SK-N-SH (cell line): ENCODE data around the gene KIAA0319L. TPM values are rescaled to one million over a fixed set of nuclear protein-coding genes. Genes with fewer than 3 reads are reported as not detected.

Experiments
- CTCF ChIA-PET: fragments of 300-600, 350-600 bp; formaldehyde crosslinking; extraction: SDS; loops from one replicate; lab custom pipeline; 2021; lab: Yijun Ruan, JAX
- POLR2A ChIA-PET: fragments of 350-600 bp; sonication (Branson Sonifier 250); formaldehyde crosslinking; extraction: SDS; loops from one replicate; lab custom pipeline; 2020; ENCODE audit warnings: antibody characterized with exemption, inconsistent platforms; lab: Yijun Ruan, JAX
- DNase-seq: peaks from one replicate; pipeline ENCODE4 v3.0.0; 2012
- H2AFZ ChIP-seq: fragments of 200-600 bp; sonication (generic); 2 replicates; pipeline ENCODE4 v1.8.1; 2016; ENCODE audit warnings: antibody characterized with exemption, mild to moderate bottlenecking, low read depth
- H3F3A ChIP-seq: fragments of 200-600 bp; sonication (generic); replicated peaks from 2 replicates; pipeline ENCODE3; 2016; ENCODE audit warnings: antibody characterized with exemption, mild to moderate bottlenecking; ENCODE audit not compliant: insufficient read depth
- H3K27ac ChIP-seq, 2 experiments: fragments of 200-500 bp in 1 of 2; fragments of 200-600 bp in 1 of 2; sonication (Bioruptor generic) in 1 of 2; sonication (generic), shearing (Covaris generic) in 1 of 2; 2 replicates each; pipeline versions ENCODE4 v1.5.1 to v1.6.1; 2014 to 2016; ENCODE audit warnings: low read depth in 2 of 2, inconsistent platforms in 1 of 2, low read length in 1 of 2, mild to moderate bottlenecking in 1 of 2, mixed read lengths in 1 of 2
- H3K27me3 ChIP-seq: fragments of 200-600 bp; sonication (generic), shearing (Covaris generic); 2 replicates; pipeline ENCODE4 v1.6.1; 2016; ENCODE audit warnings: mixed run types; ENCODE audit not compliant: insufficient read depth
- H3K36me3 ChIP-seq, 2 experiments: fragments of 200-500 bp in 1 of 2; fragments of 200-600 bp in 1 of 2; sonication (Bioruptor generic) in 1 of 2; sonication (generic) in 1 of 2; replicated peaks in 1 of 2; 2 replicates each; pipeline versions ENCODE3 to v1.5.1; 2014 to 2016; ENCODE audit warnings: low read length in 1 of 2, mild to moderate bottlenecking in 1 of 2; ENCODE audit not compliant: insufficient read depth in 2 of 2, control insufficient read depth in 1 of 2
- H3K4me1 ChIP-seq, 2 experiments: fragments of 200-500 bp in 1 of 2; fragments of 200-600 bp in 1 of 2; sonication (Bioruptor generic) in 1 of 2; sonication (generic), shearing (Covaris generic) in 1 of 2; 2 replicates each; pipeline versions ENCODE4 v1.5.1 to v1.6.1; 2014 to 2016; ENCODE audit warnings: low read depth in 1 of 2, low read length in 1 of 2, mixed run types in 1 of 2; ENCODE audit not compliant: insufficient read depth in 2 of 2, control insufficient read depth in 1 of 2
- H3K4me2 ChIP-seq: fragments of 200-600 bp; sonication (generic), shearing (Covaris generic); 2 replicates; pipeline ENCODE4 v1.6.1; 2017; ENCODE audit warnings: mixed run types
- H3K4me3 ChIP-seq, 2 experiments: fragments of 200-500 bp in 1 of 2; fragments of 200-600 bp in 1 of 2; sonication (Bioruptor generic) in 1 of 2; sonication (generic), shearing (Covaris generic) in 1 of 2; 2 replicates each; pipeline versions ENCODE4 v1.5.1 to v1.8.1; 2014 to 2016; ENCODE audit warnings: low read depth in 2 of 2, inconsistent platforms in 1 of 2, low read length in 1 of 2, mild to moderate bottlenecking in 1 of 2, mixed read lengths in 1 of 2, moderate library complexity in 1 of 2
- H3K79me2 ChIP-seq: fragments of 200-600 bp; sonication (generic); 2 replicates; pipeline ENCODE4 v1.8.1; 2017; ENCODE audit warnings: mild to moderate bottlenecking; ENCODE audit not compliant: insufficient read depth
- H3K9ac ChIP-seq: fragments of 200-600 bp; sonication (generic); 2 replicates; pipeline ENCODE4 v1.6.1; 2017; ENCODE audit warnings: mixed run types
- H3K9me2 ChIP-seq: fragments of 200-600 bp; sonication (generic); 2 replicates; pipeline ENCODE4 v1.6.1; 2017; ENCODE audit warnings: mixed run types
- H3K9me3 ChIP-seq: fragments of 200-600 bp; sonication (generic); 2 replicates; pipeline ENCODE4 v1.6.1; 2017; ENCODE audit warnings: mixed run types, mild to moderate bottlenecking, moderate library complexity
- H4K20me1 ChIP-seq: fragments of 200-600 bp; sonication (generic); 2 replicates; pipeline ENCODE4 v1.6.1; 2017; ENCODE audit warnings: mild to moderate bottlenecking, mixed run types; ENCODE audit not compliant: insufficient read depth
- FOSL2 ChIP-seq: IDR thresholded peaks from 2 replicates; pipeline ENCODE4 v1.4.0; 2012; ENCODE audit warnings: low read depth, mild to moderate bottlenecking, moderate library complexity, borderline replicate concordance
- FOXJ3 ChIP-seq: sonication (generic); formaldehyde crosslinking; IDR thresholded peaks from 2 replicates; pipeline ENCODE4 v1.5.1; 2020; ENCODE audit warnings: mild to moderate bottlenecking, missing genetic modification reagents
- GABPA ChIP-seq: IDR thresholded peaks from 2 replicates; pipeline ENCODE4 v1.4.0; 2012; ENCODE audit warnings: low read depth, mild to moderate bottlenecking
- IRF3 ChIP-seq: fragments of 150-350 bp; IDR thresholded peaks from 2 replicates; pipeline ENCODE4 v1.6.1; 2016; ENCODE audit warnings: mild to moderate bottlenecking, low read depth, low read length
- MAX ChIP-seq: IDR thresholded peaks from 2 replicates; pipeline ENCODE4 v1.4.0; 2012; ENCODE audit warnings: low read depth
- MEF2A ChIP-seq: IDR thresholded peaks from 2 replicates; pipeline ENCODE4 v1.4.0; 2012; ENCODE audit warnings: low read depth, borderline replicate concordance
- MXI1 ChIP-seq: IDR thresholded peaks from 2 replicates; pipeline ENCODE4 v1.6.1; 2012; ENCODE audit warnings: mild to moderate bottlenecking, low read depth, low read length, improper control_type of control experiment
- NFIC ChIP-seq: IDR thresholded peaks from 2 replicates; pipeline ENCODE4 v1.4.0; 2012; ENCODE audit warnings: borderline replicate concordance
- NRF1 ChIP-seq: IDR thresholded peaks from 2 replicates; pipeline ENCODE4 v1.6.1; 2012; ENCODE audit warnings: low read depth, mild to moderate bottlenecking, low read length
- POLR2AphosphoS5 ChIP-seq: IDR thresholded peaks from 2 replicates; pipeline ENCODE4 v1.6.1; 2012; ENCODE audit warnings: low read depth, low read length
- RAD21 ChIP-seq: IDR thresholded peaks from 2 replicates; pipeline ENCODE4 v1.6.1; 2012; ENCODE audit warnings: mild to moderate bottlenecking, low read length
- REST ChIP-seq: IDR thresholded peaks from 2 replicates; pipeline ENCODE4 v1.6.1; 2012; ENCODE audit warnings: mild to moderate bottlenecking, low read depth, low read length, moderate library complexity
- RFX5 ChIP-seq: IDR thresholded peaks from 2 replicates; pipeline ENCODE4 v1.6.1; 2012; ENCODE audit warnings: mild to moderate bottlenecking, improper control_type of control experiment, low read length
- RXRA ChIP-seq: IDR thresholded peaks from 2 replicates; pipeline ENCODE4 v1.4.0; 2012; ENCODE audit warnings: low read depth, mild to moderate bottlenecking, borderline replicate concordance
- SIN3A ChIP-seq: IDR thresholded peaks from 2 replicates; pipeline ENCODE4 v1.6.1; 2012; ENCODE audit warnings: low read depth, mild to moderate bottlenecking, low read length, moderate library complexity, borderline replicate concordance
- TCF12 ChIP-seq: IDR thresholded peaks from 2 replicates; pipeline ENCODE4 v1.4.0; 2012
- TEAD4 ChIP-seq: IDR thresholded peaks from 2 replicates; pipeline ENCODE4 v1.4.0; 2012; ENCODE audit warnings: mild to moderate bottlenecking, borderline replicate concordance; ENCODE audit not compliant: insufficient read depth
- WGBS: methylation state at CpG from one replicate; pipeline ENCODE4 v1.1.6; 2017; ENCODE audit warnings: low lambda C conversion rate; 5-methylcytosine and 5-hydroxymethylcytosine counted together
- polyA plus RNA-seq, 3 experiments: library from polyadenylated mRNA; depleted of rRNA; stranded (reverse); fragments of >200 nt; gene quantifications; 2 replicates each; pipeline ENCODE4 v1.2.3, GENCODE V29; 2012

The KIAA0319L gene
- polyA plus RNA-seq, 1 of the 3 experiments (the other 2 are of a cell fraction): 51.9 TPM

GRCh38 chr1:35426097-35426586, 131.1 kb downstream of the KIAA0319L start:
- H3K4me2 ChIP-seq: no peak overlapping the region
- 95% methylated on average over 2 of the region's 2 CpGs for WGBS
- no peak overlapping the region for H3K4me3 ChIP-seq
- H3K27ac ChIP-seq: peak overlapping the region in 1 of 2 experiments; percentile 27; a peak in 2 of 4 replicates
- TF ChIP-seq TCF12 (no peak), TEAD4 (no peak), GABPA (no peak), REST (no peak), POLR2AphosphoS5 (no peak), SIN3A (no peak), NRF1 (no peak), MXI1 (no peak), NFIC (no peak), RFX5 (no peak), IRF3 (no peak), MEF2A (no peak), FOXJ3 (CRISPR knock-in tag) (no peak), MAX (no peak), RAD21 (no peak), FOSL2 (no peak), RXRA (no peak)
- peaks cover 18 to 39% of the 10 kb centered on the region in 2 experiments for H3K36me3 ChIP-seq
- no peak overlapping the region for H3K9ac ChIP-seq
- no peaks in the 10 kb centered on the region for H3K79me2 ChIP-seq
- no peak overlapping the region for H2AFZ ChIP-seq
- POLR2A ChIA-PET: no interaction called here
- peaks cover 0 to 4% of the 10 kb centered on the region in 2 experiments; a peak in 1 of 4 replicates for H3K4me1 ChIP-seq
- peaks cover 10% of the 10 kb centered on the region for H3F3A ChIP-seq
- CTCF ChIA-PET: no interaction called here
- H3K27me3 ChIP-seq: no peaks in the 10 kb centered on the region
- H3K9me2 ChIP-seq: no peaks in the 10 kb centered on the region
- DNase-seq: no peak
- no peaks in the 10 kb centered on the region for H4K20me1 ChIP-seq
- no peaks in the 10 kb centered on the region for H3K9me3 ChIP-seq
